Measurements from ENCODE around the gene HIF1A. TPM values are rescaled to one million over a fixed set of nuclear protein-coding genes. Genes with fewer than 3 reads are reported as not detected.

HIF1A gene
- total RNA-seq, 1 donor from 2014 or later: 124 TPM

- H3K27me3 Mint-ChIP-seq (ENCODE audit: low read depth): no peaks in the 10 kb centered on the region
- H3K27ac Mint-ChIP-seq: peak overlapping the region; percentile 40
- DNase-seq (ENCODE audit: low spot score in 2 of 2, unreplicated experiment in 2 of 2): no peak
- TF ChIP-seq CTCF (IDR thresholded peaks at IDR 0.05; ENCODE audit: unreplicated experiment): no peak
- H3K4me3 Mint-ChIP-seq: no peak overlapping the region
- H3K36me3 Mint-ChIP-seq: peaks cover 15% of the 10 kb centered on the region
- H3K9me3 Mint-ChIP-seq: no peaks in the 10 kb centered on the region
- H3K4me1 Mint-ChIP-seq: peaks cover 33% of the 10 kb centered on the region
These were observed 24.3 kb downstream of the HIF1A start for GRCh38 chr14:61719344-61720293.

- TF ChIP-seq CTCF (IDR thresholded peaks at IDR 0.05; ENCODE audit: unreplicated experiment): no peak
- H3K27ac Mint-ChIP-seq: peak overlapping the region; percentile 40
- no peak for DNase-seq (ENCODE audit: low spot score in 2 of 2, unreplicated experiment in 2 of 2)
- peaks cover 20% of the 10 kb centered on the region for H3K36me3 Mint-ChIP-seq
- H3K4me3 Mint-ChIP-seq: no peak overlapping the region
- H3K27me3 Mint-ChIP-seq (ENCODE audit: low read depth): no peaks in the 10 kb centered on the region
- no peaks in the 10 kb centered on the region for H3K9me3 Mint-ChIP-seq
- H3K4me1 Mint-ChIP-seq: peaks cover 33% of the 10 kb centered on the region
These were observed 25.0 kb downstream of the HIF1A start for GRCh38 chr14:61720294-61720661.

- no peaks in the 10 kb centered on the region for H3K9me3 Mint-ChIP-seq
- H3K4me1 Mint-ChIP-seq: peaks cover 31% of the 10 kb centered on the region
- no peaks in the 10 kb centered on the region for H3K27me3 Mint-ChIP-seq (ENCODE audit: low read depth)
- H3K27ac Mint-ChIP-seq: no peak overlapping the region
- no peak overlapping the region for H3K4me3 Mint-ChIP-seq
- peaks cover 20% of the 10 kb centered on the region for H3K36me3 Mint-ChIP-seq
- no peak for TF ChIP-seq CTCF (IDR thresholded peaks at IDR 0.05; ENCODE audit: unreplicated experiment)
- DNase-seq (ENCODE audit: low spot score in 2 of 2, unreplicated experiment in 2 of 2): no peak
These were observed 25.4 kb downstream of the HIF1A start for GRCh38 chr14:61720741-61721140.

DNA sequence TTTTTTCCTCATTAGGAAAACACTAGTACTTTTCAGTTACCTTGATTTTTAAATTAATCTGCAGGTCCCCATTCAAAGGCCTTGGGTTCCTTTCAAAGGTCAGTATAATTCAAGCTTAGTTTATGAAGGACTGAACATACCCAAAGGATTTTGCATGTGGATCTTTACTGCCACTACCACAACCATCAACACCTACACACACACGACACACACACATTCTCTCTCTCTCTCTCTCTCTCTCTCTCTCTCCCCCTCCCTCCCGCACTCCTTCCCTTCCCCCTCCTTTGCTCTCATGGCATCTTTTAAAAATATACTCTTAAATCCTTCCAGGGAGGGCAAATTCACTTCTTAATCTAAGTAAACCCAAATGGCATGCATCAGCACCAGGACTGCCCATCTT is 28.8 kb downstream of the HIF1A start:
- Mint-ChIP-seq H3K36me3 (peaks cover 33% of the 10 kb centered on the region), H3K4me3 (no peak overlapping the region), H3K27ac (peak overlapping the region; percentile 5), H3K4me1 (peaks cover 10% of the 10 kb centered on the region), H3K9me3 (no peaks in the 10 kb centered on the region), H3K27me3 (ENCODE audit: low read depth) (no peaks in the 10 kb centered on the region)
- TF ChIP-seq CTCF (IDR thresholded peaks at IDR 0.05; ENCODE audit: unreplicated experiment): no peak
- no peak for DNase-seq (ENCODE audit: low spot score in 2 of 2, unreplicated experiment in 2 of 2)

GRCh38 chr14:61726778-61727658 is 31.7 kb downstream of the HIF1A start:
- H3K36me3 Mint-ChIP-seq: peaks cover 29% of the 10 kb centered on the region
- H3K27me3 Mint-ChIP-seq (ENCODE audit: low read depth): no peaks in the 10 kb centered on the region
- no peak for DNase-seq (ENCODE audit: low spot score in 2 of 2, unreplicated experiment in 2 of 2)
- H3K27ac Mint-ChIP-seq: peak overlapping the region; percentile 4
- no peak for TF ChIP-seq CTCF (IDR thresholded peaks at IDR 0.05; ENCODE audit: unreplicated experiment)
- H3K4me1 Mint-ChIP-seq: no peaks in the 10 kb centered on the region
- no peaks in the 10 kb centered on the region for H3K9me3 Mint-ChIP-seq
- H3K4me3 Mint-ChIP-seq: no peak overlapping the region

Measured in mesothelial cell of epicardium (in vitro differentiated cells).